Left lobe of liver (tissue), 2 donors: ENCODE data around the gene OSBPL8. TPM values are rescaled to one million over a fixed set of nuclear protein-coding genes. Genes with fewer than 3 reads are reported as not detected.

Source experiments
- ATAC-seq: fragments of 200-7000 bp; cut with Tn5 transposase; one replicate; pipeline ENCODE4 v1.9.1; 2020; ENCODE audit warnings: mild to moderate bottlenecking, moderate library complexity
- DNase-seq: peaks from one replicate; pipeline ENCODE4 v3.0.0-alpha.2; 2020; ENCODE audit warnings: low spot score
- total RNA-seq: library from RNA; stranded (reverse); gene quantifications from one replicate; pipeline ENCODE4 v1.2.1, GENCODE V29; 2021
- donor health status: DM: no; HTN: no; CAD: no; lungs with moderate emphysema.
- donor health status: DM: no; HTN: yes; CAD: no.

The OSBPL8 gene
- total RNA-seq, 1 donor from 2014 or later = 23.2 TPM

DNA sequence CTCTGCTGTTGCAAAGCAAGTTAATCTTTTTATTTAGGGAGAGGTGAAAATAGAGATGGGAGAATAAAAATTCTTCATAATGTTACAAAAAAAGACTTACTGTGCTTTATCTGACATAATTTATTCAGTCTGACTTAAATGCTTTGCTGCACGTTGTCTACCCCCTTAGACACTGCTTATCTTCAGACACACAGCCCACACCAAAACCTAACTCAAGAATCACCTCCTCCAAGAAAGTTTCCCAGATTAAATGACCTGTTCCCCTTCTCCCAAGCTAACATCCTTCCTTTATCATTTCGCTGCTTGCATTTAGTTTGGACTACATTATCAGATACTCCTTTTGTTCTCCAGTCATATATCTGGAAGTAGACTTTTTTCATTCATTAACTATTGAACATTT is 3.8 kb downstream of the OSBPL8 start:
- DNase-seq (no peak), ATAC-seq (no peak)

DNA sequence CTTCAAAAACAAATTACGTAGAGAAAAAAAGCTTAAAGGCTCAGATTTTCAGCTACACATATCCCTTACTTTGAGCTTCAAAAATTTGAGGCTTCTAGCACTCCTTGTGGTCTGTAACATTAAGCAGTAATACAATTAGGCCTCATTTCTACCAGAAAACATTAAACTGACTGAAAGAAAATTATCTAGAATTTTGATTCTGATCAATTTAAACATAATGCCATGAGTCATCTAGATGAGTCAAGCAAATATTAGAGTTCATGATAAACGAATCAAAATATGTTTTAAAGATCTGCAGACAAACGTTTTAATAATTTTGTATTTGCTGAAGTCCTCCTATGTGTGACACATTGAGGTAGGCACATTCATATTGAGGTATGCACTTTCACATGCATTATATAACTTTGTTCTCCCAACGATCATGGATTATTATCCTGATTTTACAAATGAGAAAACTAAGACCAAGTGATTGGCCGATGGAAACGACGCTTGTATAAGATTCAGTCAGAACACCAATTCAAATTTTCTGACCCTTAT is 4.3 kb downstream of the OSBPL8 start:
- ATAC-seq (no peak), DNase-seq (no peak)

DNA sequence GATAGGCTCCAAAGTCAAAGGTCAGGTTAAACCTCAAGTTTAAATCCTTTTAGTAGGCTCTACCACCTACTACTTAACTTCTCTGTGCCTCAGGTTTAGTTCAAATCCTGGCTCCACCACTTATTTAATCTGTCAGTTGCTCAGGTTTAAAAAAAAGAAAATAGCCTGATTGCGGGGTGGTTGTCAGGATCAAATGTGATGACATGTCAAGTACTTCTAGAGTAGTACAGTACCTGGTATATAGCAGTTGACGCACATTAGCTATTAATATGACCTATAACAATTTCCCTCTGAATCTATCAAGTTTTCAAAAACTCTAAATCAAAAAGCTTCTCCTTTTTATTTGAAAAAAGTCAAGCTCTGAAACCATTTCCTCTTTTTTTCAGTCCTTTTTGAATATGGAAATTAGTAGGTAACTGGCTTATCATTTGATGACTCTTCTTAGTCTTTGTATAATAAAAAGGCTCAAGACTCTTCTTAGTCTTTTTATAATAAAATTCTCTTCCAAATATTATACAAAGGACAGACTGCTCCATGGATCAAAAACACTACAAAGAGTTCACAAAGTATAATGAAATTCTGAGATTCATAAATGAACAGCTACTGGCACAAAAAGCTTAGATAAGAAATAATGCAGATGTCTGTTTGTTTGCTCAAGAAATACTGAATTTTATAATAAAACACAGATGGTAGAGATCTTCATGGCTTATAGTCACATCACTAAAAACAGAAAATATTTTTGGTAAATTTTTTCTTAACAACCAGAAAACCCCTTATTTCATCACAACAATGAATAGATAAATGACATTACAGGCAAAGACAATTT is 5.0 kb downstream of the OSBPL8 start:
- no peak for DNase-seq
- no peak for ATAC-seq

DNA sequence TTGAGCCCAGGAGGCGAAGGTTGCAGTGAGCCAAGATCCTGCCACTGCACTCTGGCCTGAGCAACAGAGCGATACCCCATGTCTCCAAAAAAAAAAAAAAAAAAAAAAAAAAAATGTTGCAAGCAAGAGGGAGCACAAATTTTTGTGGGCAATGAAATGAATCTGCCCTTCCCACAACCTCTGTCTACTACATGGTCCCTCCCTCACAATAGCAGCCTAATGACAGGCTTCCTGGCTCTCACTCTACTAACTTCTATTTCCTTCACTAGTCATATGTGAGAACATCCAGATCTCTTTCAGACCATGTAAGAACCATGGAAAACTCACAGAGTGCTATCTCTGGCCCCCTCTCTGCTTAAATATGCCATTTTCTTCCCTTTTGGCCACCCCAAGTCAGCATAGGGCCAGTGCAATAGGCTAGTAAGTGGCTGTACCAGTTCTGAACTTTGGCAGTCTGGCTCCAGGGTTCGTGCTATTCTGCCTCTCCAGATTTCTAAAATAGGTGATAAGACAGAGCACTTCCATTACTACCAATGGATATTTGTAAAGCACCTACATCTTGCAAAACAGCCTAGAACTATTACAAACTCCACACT is 7.1 kb downstream of the OSBPL8 start:
- ATAC-seq = peak; percentile 46
- no peak for DNase-seq

DNA sequence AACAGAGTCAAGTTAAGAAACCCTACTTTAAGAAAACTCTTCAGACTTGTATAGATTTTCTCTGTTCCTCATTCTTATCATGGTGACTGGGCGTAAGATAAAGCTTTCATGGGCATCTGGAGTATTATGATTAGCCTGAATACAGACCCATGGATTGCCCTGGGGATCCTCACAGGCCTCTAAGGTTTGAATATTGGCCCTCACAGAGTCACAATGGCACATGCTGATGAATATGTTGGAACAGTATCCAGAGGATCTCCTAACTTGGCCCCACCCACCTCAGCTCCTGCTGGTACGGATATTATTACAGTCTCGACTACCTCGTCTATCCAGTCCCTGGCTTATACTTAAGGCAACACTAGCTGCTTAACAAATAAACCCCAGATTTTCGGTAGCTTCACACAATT is 8.1 kb downstream of the OSBPL8 start:
- DNase-seq (no peak), ATAC-seq (no peak)

DNA sequence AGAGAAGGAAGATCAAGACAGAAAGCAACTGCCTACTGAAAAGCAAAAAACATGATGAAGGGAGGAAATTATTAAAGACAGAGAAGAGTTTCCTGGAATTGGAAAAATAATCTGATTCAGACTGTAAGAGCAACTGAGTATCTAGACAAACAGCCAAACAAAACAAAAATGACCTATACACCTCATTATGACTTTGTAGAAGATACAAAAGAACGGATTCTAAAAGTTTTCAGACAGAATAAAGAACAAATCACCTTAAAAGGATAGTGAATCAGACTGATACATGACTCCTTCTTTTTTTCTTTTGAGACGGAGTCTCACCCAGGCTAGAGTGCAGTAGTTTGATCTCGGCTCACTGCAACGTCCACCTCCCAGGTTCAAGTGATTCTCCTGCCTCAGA is 10.4 kb downstream of the OSBPL8 start:
- DNase-seq (no peak), ATAC-seq (no peak)

DNA sequence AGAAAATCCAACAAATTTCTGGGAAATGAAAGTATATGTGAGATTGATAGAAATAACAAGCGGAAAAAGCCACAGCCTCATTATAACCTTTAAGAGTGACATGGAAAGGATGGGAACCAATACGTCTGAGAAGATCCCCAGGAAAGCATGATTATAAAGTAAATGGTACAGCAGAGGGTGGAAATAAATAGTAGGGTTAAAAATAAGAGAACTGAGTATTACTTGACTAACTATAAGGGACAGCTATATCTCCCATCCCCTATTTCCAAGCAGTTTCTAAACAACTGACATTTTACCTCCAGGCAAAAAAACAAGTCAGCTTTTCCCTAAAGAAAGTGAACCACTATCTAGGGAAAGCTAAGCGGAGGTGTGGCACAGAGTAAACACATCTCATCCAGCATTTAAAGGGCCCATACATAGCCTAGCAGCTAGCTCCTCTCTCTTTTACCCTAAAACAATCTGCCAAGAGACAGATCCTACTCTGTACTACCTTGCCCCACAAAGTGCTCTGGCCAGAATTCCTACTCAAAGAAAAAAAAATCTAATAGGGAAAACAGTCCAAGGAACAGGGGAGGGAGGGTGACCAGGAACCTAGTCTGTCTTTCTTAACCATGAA is 11.2 kb downstream of the OSBPL8 start:
- ATAC-seq = peak; percentile 59

DNA sequence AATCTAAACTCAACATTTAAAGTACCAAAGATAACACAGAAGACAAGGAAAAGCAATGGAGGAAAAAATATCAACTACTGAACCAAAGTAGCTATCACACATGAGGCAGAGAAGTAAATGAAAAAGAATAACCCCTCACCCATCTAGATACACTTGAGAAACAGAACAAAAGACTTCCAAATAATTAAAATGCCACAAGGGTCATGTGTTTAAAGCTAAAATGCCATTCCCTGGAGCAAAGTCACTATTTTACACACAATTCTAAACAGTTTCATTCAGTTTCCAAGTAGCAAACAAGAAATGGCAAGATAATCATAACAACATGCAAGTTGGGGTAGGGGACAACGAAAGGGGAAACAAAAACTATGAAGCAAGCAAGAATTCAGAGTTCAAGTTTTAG is 12.0 kb downstream of the OSBPL8 start:
- no peak for DNase-seq
- ATAC-seq = no peak

More for the DNA sequence above, 11.2 kb downstream of the OSBPL8 start:
- DNase-seq = no peak

DNA sequence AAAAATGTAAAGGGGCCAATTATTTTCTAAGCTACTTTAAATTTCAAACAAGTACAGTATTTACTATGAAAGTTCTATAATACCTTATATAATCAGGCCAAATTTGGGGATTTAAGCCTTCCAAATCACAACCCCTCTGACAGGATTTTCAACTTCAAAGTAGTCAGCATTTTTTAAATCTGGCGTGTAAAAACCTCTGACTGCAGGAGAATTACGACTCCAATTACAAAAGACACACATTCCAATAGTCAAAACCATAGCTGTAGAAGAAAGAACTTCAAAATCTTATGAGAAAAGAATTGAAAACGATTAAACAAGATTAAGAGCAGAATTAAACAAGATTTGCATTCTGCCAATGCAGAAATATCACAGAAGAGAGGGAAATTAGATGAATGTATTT is 12.7 kb downstream of the OSBPL8 start:
- no peak for DNase-seq
- no peak for ATAC-seq

DNA sequence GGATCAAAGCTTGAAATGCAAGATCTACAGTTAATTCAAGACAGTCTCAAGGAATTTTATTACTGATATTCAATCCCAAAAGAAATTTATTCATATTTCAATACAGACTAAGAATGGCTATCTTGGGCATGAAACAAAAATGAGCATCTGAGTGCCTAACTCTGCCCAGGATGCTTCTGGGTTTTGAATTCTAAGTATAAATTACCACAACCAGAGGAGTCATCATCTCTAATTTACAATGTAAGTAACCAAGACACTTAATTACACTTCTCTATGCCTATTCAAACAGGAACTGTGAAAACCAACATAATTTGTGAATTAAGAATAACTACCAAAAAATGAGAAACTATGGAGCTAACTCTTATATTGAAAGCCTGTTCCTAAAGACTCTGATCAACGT is 14.1 kb downstream of the OSBPL8 start:
- DNase-seq (no peak), ATAC-seq (no peak)

DNA sequence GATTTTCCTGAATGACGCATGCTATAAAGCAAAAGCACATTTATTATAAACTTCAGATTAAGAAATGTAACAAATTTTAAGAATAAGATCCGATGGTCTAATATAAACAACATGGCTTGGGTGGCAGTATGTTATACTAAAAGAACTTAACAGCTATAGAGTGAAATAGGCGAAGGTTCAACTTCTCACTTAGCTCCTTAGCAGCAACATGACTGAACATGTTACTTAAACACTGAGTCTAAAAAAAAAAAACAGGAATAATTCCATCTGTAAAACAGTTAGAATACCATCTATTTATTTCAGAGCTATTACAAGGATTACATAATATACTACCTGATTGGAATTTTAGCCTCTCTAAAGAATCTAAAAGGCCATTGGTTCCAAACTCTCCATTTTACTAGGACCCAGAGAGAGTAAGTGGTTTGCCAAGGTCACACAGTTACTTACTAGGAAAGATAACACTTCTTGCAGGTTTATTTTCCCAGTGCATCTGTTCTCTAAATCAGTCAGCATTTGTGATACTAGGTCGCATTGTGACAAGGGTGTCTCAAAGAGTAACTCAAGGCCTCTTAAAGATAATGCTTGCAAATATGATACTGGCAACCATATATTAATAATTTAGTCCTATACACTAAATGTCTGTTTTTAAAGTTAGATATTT is 14.8 kb downstream of the OSBPL8 start:
- DNase-seq (no peak), ATAC-seq (no peak)

DNA sequence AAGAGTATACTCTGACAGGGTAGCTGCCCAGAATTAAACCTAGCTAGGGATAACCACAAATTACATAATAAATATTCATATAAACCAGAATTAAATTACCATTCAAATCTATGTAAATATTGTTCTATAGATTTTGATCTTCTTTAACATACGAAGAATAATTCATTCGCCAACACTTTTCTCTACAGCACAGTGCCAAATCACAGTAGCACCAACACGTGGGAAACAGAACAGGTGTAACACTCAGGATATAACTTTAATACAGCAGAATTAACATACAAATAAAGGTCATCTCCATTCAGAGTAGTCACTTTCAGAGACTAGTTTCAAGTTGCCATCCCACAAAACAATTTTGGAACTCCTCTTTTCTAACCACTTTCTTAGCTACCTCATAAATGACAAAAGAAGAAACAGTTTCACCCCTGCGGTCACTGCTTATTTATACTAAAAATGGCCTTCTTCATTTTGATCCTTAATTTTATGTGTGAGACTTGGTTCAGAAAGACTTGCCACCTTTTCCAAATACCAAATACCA is 15.7 kb downstream of the OSBPL8 start:
- no peak for ATAC-seq
- no peak for DNase-seq

DNA sequence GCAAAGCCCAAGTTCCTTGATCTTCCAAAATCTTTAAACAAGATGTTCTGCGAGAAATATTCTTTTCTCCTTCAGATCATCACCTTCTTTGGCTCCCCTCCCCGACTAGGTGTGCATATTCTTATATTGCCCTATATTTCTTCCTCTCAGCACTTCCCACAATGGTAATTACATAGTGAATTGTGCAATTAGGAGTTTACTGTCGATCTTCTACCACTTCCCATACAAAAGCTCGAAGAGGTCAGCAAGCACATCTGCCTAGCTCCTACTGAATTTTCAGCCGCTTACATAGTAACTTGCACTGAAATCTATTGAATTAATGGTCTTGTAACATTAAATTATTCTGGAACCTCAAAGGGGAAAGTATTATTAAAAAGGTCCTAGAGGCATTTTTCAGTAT is 16.7 kb downstream of the OSBPL8 start:
- DNase-seq = no peak
- ATAC-seq = no peak

DNA sequence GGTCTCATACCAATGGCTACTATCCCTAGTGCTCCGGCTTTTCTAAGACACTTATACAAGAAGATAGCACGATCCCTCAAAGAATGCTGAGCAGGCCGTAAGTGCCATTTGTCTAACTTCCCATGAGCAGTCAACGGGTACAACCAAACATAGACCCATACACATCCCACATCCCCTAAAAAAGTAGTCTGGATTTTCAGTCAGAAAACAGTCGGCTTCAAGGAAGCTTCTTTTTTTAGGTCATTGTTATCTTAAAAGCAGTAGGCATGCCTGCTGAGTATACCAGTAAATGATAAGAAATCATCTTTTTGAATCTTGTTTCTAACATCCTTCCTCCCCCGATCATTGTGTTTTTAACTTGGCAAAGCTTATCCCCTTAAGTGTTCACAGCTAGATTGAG is 19.8 kb downstream of the OSBPL8 start:
- DNase-seq = no peak
- no peak for ATAC-seq

DNA sequence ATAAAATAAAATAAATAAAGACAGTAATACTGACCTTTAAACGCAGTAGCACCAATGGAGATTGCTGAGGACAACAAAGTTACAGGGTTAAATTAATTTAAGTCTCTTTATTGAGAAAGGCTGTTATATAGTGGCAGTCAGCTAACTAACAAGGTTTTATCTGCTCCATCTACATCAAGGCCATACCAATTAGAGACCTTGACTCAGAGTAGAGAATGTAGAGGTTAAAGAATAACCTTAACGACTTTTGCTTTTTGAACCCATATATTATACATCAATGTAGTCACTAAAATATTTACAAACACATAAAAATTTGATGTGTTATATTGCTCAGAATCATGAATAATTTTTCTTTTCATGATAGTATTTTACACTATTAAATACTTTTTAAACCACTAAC is 21.6 kb downstream of the OSBPL8 start:
- DNase-seq (no peak), ATAC-seq (no peak)

DNA sequence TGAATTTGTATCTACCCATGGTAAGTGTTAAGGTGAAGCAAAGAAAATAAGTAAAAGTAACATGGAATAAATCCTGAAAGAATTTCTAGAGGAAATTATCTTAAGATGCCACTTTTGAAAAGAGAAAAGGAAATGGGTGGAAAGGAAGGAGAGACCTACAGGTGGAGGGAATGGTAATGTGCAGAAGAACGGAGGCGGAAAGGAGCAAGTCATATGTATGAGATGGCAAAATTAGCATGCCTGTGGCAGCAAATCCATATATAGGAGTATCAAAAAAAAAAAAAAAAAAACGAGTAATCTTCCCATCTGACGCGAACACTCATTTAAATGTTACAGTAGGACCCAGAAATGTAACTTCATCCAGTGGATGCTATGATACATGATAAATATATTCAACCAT is 23.0 kb downstream of the OSBPL8 start:
- ATAC-seq (no peak), DNase-seq (no peak)

DNA sequence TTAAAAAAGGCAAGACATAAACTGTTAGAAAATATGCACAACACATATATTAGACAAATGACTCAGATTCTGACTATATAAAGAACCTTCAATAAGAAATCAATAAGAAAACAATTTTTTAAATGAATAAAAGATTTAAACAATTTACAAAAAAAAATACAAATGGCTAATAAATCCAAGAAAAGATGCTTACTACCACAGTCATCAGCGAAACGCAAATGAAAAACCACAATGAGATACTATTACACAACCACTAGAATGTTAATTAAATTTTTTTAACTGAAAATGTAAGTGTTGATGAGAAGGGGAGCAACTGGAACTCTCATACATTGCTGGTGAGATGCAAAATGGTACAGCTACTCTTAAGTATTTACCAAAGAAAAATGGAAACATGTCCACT is 24.4 kb downstream of the OSBPL8 start:
- ATAC-seq = no peak
- no peak for DNase-seq

DNA sequence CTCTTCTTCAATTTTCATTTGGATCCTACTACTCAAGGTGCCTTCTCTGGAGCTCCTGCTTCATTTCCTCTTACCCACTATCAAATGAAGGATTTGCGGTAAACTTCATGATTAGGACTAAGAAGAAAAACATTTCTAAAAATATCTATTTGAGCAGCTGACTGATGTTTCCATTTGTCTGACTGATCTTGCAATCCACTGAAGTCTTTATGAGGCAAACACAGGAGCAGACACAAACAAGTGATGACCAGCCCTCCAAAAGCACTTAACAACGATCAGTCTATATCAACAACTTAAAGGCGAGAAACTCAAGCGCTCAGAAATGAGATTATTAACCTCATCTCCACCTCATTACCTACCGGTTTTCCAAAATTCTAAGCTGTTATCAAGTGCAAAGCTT is 26.2 kb downstream of the OSBPL8 start:
- DNase-seq (no peak), ATAC-seq (no peak)

DNA sequence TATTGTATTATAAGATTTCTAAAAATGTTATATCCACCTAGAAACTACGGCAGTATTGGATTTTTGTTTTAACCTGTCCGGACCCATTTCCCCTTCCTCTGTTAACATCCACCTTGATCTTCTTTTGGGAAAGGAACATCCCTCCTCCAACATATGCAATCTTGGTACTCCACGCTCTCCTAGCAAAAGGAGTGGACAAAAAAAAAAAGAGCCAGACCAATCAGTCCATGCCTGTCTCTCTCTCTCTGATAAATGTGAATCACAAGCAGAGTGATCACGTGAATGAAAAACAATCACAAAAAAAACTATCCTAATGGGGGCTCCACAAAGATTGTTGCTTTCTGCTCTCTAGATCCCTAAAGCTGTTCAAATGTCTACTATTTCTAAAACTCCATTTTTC is 27.1 kb downstream of the OSBPL8 start:
- ATAC-seq = no peak

DNA sequence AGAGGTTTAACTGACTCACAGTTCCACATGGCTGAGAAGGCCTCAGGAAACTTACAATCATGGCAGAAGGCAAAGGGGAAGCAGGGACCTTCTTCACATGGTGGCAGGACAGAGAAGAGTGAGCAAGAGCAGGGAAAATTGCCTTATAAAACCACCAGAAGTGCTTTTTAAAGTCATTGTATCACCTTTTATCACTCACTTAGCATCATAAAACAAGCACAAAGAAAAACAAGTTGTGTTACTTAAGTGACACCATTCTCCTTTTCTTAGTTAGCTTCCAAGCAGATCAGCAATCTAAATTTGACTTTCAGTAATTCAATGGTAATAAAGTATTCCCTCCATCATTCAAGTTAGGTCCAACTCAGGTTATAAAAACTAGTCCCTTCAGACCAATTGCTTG is 28.5 kb downstream of the OSBPL8 start:
- ATAC-seq (no peak), DNase-seq (no peak)

More for the DNA sequence above, 27.1 kb downstream of the OSBPL8 start:
- DNase-seq = no peak

DNA sequence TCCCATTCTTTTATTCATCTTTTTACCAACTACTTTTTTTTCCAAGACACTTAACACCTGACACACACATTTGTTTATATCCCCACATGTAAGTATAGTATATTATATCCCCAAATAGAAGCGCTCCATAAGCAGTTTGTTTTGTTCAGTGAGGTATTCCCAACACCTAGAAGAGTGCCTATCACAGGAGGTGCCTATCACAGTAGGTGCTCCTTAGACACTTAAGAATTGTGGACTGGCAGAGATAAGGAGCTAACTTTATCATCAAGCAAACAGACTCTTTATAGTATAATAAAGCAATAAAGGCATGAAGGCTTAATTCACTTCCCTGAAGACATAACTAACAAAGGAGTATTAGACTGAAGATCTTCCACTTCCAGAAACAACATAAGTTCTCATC is 29.1 kb downstream of the OSBPL8 start:
- DNase-seq (no peak), ATAC-seq (no peak)
